Measurements from ENCODE around the gene RMDN2. TPM values are rescaled to one million over a fixed set of nuclear protein-coding genes. Genes with fewer than 3 reads are reported as not detected.

Gene RMDN2
- total and polyA plus RNA-seq, 9 of the 15 experiments (the other 6 are each of a cell fraction or from before 2014, with no cell fraction given): 1.5 to 4.3 (median 2.3) TPM

DNA sequence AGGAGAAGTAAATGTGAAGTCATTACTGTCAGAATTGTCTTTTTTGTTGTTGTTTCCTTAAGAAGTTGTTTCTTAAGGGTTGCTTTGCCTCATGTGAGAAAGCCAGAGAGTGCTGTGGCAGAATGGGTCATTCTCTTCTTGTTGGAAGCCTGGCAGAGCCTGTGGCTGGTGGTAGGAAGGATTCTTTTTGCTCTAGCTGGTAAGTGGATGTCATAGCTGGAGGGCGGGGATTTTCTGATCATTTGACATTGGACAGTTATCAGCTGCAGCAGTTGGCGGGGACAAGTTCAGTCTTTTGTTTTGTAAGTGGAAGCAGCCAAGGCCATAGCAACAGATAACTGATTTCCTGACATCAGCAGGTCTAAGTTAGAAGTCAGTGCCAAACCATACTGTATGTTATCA, 5.5 kb upstream of the RMDN2 start:
- H3K4me1 ChIP-seq (replicated peaks in 1 of 2; ENCODE audit: control insufficient read depth in 2 of 2, insufficient read depth in 2 of 2, low read length in 2 of 2): peaks cover 0 to 3% of the 10 kb centered on the region in 2 experiments; a peak in 2 of 5 replicates
- H2AFZ ChIP-seq (ENCODE audit: low read depth, low read length): 0 out of 2 replicates have a peak overlapping the region, but pooled peaks have one; percentile 32
- 0% methylated on average over 2 of the region's 2 CpGs for WGBS (ENCODE audit: insufficient coverage, low coverage, missing lambda C conversion rate)
- H3K36me3 ChIP-seq (ENCODE audit: control insufficient read depth, insufficient read depth, low read length): no peaks in the 10 kb centered on the region
- no peaks in the 10 kb centered on the region for H3K9me3 ChIP-seq (replicated peaks; ENCODE audit: control insufficient read depth, insufficient read depth, low read depth, low read length)
- H3K27ac ChIP-seq (ENCODE audit: extremely low read depth, low read depth, low read length): no peak overlapping the region
- POLR2A ChIA-PET: no interaction called here
- H3K4me2 ChIP-seq (ENCODE audit: insufficient read depth, low read length): no peak overlapping the region
- no peaks in the 10 kb centered on the region for H3K79me2 ChIP-seq (ENCODE audit: control insufficient read depth, insufficient read depth, low read length)
- FAIRE-seq (peak; percentile 63), DNase-seq (ENCODE audit: extremely low read depth in 1 of 4, low spot score in 3 of 4) (peak in 2 of 4 experiments; percentile 17 to 64), ATAC-seq (peak; percentile 76)
- intact Hi-C loops (cut with micrococcal nuclease): no loop called here
- CTCF ChIA-PET (ENCODE audit: low intra/inter-chr PET ratio): no interaction called here
- no peak overlapping the region for H3K9ac ChIP-seq (ENCODE audit: insufficient read depth in 1 of 2, low read depth in 2 of 2, low read length in 2 of 2)
- H4K20me1 ChIP-seq (replicated peaks; ENCODE audit: control insufficient read depth, insufficient read depth, low read length): no peaks in the 10 kb centered on the region
- BruUV-seq (replicated peaks): no TSS peak
- no peaks in the 10 kb centered on the region for H3K9me1 ChIP-seq (ENCODE audit: control insufficient read depth, insufficient read depth, low read length)
- in situ Hi-C loops (cut with MboI): no loop called here
- peaks cover 0 to 2% of the 10 kb centered on the region in 2 experiments; a peak in 2 of 5 replicates for H3K27me3 ChIP-seq (ENCODE audit: control insufficient read depth in 2 of 2, insufficient read depth in 2 of 2, low read length in 2 of 2)
- H3K4me3 ChIP-seq: no peak overlapping the region
- no peak for TF ChIP-seq NEUROD1 (IDR thresholded peaks at IDR 0.05; ENCODE audit: borderline replicate concordance, low read depth, low read length, partially characterized antibody)
- no peak for TF ChIP-seq MTA1 (IDR thresholded peaks at IDR 0.05; ENCODE audit: borderline replicate concordance)
- TF ChIP-seq, protein P1, sequence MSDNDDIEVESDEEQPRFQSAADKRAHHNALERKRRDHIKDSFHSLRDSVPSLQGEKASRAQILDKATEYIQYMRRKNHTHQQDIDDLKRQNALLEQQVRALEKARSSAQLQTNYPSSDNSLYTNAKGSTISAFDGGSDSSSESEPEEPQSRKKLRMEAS (CRISPR knock-in tag; IDR thresholded peaks at IDR 0.05): no peak
- TF ChIP-seq RCOR1 (IDR thresholded peaks at IDR 0.05; ENCODE audit: borderline replicate concordance in 1 of 2, low read depth in 2 of 2, low read length in 2 of 2): peak in 1 of 2 experiments; percentile 53; a peak in 1 of 4 replicates
- 0 out of 2 replicates have a peak, but pooled peaks have one; percentile 29 for TF ChIP-seq DPF2 (IDR thresholded peaks at IDR 0.05)
- TF ChIP-seq NFIX (CRISPR knock-in tag; IDR thresholded peaks at IDR 0.05; ENCODE audit: low read depth): no peak
- no peak for TF ChIP-seq SREBF2 (CRISPR knock-in tag; IDR thresholded peaks at IDR 0.05)
- TF ChIP-seq CBFA2T3 (IDR thresholded peaks at IDR 0.05): peak; percentile 66
- TF ChIP-seq LCOR (CRISPR knock-in tag; IDR thresholded peaks at IDR 0.05): no peak
- no peak for TF ChIP-seq BRCA1 (IDR thresholded peaks at IDR 0.05)
- no peak for TF ChIP-seq BRCA1 (CRISPR knock-in tag; IDR thresholded peaks at IDR 0.05)
- TF ChIP-seq TOE1 (IDR thresholded peaks at IDR 0.05; ENCODE audit: borderline replicate concordance): no peak
- TF ChIP-seq TOE1 (CRISPR knock-in tag; IDR thresholded peaks at IDR 0.05; ENCODE audit: borderline replicate concordance, low read depth): no peak
- TF ChIP-seq RBM39 (optimal IDR thresholded peaks at IDR 0.05; ENCODE audit: low read depth, low read length): no peak
- TF ChIP-seq ZNF324 (CRISPR knock-in tag; IDR thresholded peaks at IDR 0.05): no peak
- TF ChIP-seq ARID2 (IDR thresholded peaks at IDR 0.05): no peak
- TF ChIP-seq ARNT (IDR thresholded peaks at IDR 0.05): no peak
- TF ChIP-seq PTBP1 (IDR thresholded peaks at IDR 0.05; ENCODE audit: low read depth, low read length): no peak
- TF ChIP-seq PHF21A (IDR thresholded peaks at IDR 0.05; ENCODE audit: borderline replicate concordance, low read depth): no peak
- TF ChIP-seq PHF20 (IDR thresholded peaks at IDR 0.05; ENCODE audit: partially characterized antibody): no peak
- no peak for TF ChIP-seq RNF2 (IDR thresholded peaks at IDR 0.05)
- TF ChIP-seq ZNF778 (CRISPR knock-in tag; IDR thresholded peaks at IDR 0.05): no peak
- TF ChIP-seq ZNF79 (CRISPR knock-in tag; IDR thresholded peaks at IDR 0.05; ENCODE audit: low read depth): no peak
- no peak for TF ChIP-seq PHB2 (IDR thresholded peaks at IDR 0.05; ENCODE audit: low read depth)
- TF ChIP-seq NR2F6 (CRISPR knock-in tag; IDR thresholded peaks at IDR 0.05): no peak
- TF ChIP-seq, protein P2, sequence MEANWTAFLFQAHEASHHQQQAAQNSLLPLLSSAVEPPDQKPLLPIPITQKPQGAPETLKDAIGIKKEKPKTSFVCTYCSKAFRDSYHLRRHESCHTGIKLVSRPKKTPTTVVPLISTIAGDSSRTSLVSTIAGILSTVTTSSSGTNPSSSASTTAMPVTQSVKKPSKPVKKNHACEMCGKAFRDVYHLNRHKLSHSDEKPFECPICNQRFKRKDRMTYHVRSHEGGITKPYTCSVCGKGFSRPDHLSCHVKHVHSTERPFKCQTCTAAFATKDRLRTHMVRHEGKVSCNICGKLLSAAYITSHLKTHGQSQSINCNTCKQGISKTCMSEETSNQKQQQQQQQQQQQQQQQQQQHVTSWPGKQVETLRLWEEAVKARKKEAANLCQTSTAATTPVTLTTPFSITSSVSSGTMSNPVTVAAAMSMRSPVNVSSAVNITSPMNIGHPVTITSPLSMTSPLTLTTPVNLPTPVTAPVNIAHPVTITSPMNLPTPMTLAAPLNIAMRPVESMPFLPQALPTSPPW (CRISPR knock-in tag; IDR thresholded peaks at IDR 0.05): 0 out of 2 replicates have a peak, but pooled peaks have one; percentile 24
- TF ChIP-seq FOXK1 (CRISPR knock-in tag; IDR thresholded peaks at IDR 0.05; ENCODE audit: borderline replicate concordance): no peak
- TF ChIP-seq HNRNPH1 (optimal IDR thresholded peaks at IDR 0.05; ENCODE audit: low read depth, low read length): no peak

Measured in K562 (cell line).